C4-2B (cell line): Measurements from ENCODE around the gene WFS1.

Experiments
- ZFX ChIP-seq: fragments of 450-650 bp; IDR thresholded peaks from 2 replicates; pipeline ENCODE4 v1.6.1; 2017
- TF ChIP-seq, protein P1 (sequence below): fragments of 450-650 bp; conservative IDR thresholded peaks from 2 replicates; pipeline ENCODE4 v1.5.1; 2017; ENCODE audit warnings: mild to moderate bottlenecking

DNA sequence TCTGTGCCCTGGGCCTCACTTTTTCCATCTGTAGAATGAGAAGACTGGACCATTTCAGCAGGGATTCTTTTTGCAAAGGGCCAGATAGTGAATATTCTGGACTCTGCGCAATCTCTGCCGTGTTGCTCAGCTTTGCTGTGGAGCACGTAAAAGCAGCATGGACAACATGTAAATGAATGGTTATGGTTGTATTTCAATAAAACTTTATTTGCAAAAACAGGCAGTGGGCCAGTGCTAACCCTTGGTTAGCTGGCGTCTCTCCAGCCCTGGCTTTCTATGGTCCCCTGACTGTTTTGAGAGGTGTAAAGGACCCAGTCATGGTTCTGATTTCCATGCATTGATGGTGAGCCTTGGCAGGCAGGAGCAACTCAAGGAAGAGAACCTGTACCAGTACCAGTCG is 18.7 kb downstream of the WFS1 start:
- TF ChIP-seq, protein P1, sequence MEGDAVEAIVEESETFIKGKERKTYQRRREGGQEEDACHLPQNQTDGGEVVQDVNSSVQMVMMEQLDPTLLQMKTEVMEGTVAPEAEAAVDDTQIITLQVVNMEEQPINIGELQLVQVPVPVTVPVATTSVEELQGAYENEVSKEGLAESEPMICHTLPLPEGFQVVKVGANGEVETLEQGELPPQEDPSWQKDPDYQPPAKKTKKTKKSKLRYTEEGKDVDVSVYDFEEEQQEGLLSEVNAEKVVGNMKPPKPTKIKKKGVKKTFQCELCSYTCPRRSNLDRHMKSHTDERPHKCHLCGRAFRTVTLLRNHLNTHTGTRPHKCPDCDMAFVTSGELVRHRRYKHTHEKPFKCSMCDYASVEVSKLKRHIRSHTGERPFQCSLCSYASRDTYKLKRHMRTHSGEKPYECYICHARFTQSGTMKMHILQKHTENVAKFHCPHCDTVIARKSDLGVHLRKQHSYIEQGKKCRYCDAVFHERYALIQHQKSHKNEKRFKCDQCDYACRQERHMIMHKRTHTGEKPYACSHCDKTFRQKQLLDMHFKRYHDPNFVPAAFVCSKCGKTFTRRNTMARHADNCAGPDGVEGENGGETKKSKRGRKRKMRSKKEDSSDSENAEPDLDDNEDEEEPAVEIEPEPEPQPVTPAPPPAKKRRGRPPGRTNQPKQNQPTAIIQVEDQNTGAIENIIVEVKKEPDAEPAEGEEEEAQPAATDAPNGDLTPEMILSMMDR, result no peak
- TF ChIP-seq ZFX, result no peak
